ENCODE measurements around the gene CLIC4.
A peak's percentile ranks its signal among the peaks of the same experiment; 100 is the strongest.
"Not testable (repeated sequence)": the region's sequence is repeated elsewhere in the genome, so short reads cannot be mapped to it uniquely, and the experiment has no call there.

Gene CLIC4

DNA sequence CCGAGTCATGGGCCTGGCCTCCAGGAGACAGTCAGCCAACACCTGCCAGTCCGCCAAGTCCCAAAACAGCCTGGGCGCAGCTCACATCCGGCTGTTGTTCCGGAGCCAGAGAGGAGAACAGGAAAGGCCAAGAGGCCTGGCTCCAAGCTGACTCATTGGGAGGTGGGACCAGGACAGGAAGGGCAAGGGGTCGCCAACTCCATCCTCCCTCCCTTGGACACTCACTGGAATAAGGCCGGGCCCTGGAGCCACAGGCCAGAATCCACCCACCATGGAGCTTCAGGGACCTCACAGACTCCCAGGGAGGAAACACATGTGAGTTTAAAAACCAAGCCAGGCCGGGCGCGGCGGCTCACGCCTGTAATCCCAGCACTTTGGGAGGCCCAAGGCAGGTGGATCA lies 25.1 kb upstream of the CLIC4 start:
- DNase-seq, result no peak

DNA sequence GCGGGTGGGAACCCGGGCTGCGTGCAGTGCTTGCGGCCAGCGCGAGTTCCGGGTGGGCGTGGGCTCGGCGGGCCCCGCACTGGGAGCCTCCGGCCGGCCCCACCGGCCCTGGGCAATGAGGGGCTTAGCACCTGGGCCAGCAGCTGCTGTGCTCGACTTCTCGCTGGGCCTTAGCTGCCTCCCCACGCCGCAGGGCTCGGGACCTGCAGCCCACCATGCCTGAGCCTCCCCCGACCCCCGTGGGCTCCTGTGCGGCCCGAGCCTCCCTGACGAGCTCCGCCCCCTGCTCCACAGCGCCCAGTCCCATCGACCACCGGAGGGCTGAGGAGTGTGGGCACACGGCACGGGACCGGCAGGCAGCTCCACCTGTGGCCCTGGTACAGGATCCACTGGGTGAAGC lies 23.7 kb upstream of the CLIC4 start:
- no peak for DNase-seq

GRCh38 chr1:24722073-24723035 lies 22.9 kb upstream of the CLIC4 start:
- DNase-seq, result not testable (repeated sequence)

GRCh38 chr1:24724345-24725208 lies 20.7 kb upstream of the CLIC4 start:
- DNase-seq, result no peak

GRCh38 chr1:24725209-24725651 lies 20.0 kb upstream of the CLIC4 start:
- no peak for DNase-seq

GRCh38 chr1:24726741-24727140 lies 18.5 kb upstream of the CLIC4 start:
- DNase-seq, result no peak

GRCh38 chr1:24727501-24728216 lies 17.6 kb upstream of the CLIC4 start:
- no peak for DNase-seq

DNA sequence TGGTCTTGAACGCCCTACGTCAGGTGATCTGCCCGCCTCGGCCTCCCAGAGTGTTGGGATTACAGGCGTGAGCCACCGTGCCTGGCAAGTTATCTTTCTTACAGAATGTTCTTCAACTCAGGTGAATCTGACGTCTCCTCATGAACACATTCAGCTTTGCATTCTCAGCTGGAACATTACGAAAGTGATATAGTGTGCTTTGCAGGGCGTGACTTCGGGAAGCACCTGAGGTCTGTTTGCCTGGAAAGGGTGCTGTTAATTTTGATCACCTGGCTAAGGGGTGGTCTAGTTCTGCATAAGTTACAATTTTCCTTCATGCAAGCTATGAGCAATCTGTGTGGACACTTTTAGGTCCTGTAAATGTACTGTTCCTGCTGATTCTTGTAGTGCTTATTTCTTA lies 16.3 kb upstream of the CLIC4 start:
- DNase-seq, result no peak

GRCh38 chr1:24732186-24732885 lies 12.9 kb upstream of the CLIC4 start:
- no peak for DNase-seq

- DNase-seq, result not testable (repeated sequence)
Observed at GRCh38 chr1:24733342-24733741, 11.9 kb upstream of the CLIC4 start.

DNA sequence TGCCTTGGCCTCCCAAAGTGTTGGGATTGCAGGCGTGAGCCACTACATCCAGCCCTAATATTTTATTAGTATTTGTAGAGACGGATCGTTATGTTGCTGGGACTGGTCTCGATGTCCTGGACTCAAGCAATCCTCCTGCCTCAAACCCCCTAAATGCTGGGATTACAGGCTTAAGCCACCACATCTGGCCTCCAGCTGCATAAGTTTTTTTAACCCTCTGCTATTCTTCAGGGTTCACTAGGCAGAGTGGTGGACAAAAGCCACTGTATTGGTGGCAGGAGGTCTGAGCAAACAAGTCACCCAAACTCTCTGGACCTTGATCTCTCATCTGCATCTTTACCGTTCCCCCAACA lies 10.1 kb upstream of the CLIC4 start:
- no peak for DNase-seq

- DNase-seq, result no peak
Observed at GRCh38 chr1:24735509-24736375, 9.5 kb upstream of the CLIC4 start.

DNA sequence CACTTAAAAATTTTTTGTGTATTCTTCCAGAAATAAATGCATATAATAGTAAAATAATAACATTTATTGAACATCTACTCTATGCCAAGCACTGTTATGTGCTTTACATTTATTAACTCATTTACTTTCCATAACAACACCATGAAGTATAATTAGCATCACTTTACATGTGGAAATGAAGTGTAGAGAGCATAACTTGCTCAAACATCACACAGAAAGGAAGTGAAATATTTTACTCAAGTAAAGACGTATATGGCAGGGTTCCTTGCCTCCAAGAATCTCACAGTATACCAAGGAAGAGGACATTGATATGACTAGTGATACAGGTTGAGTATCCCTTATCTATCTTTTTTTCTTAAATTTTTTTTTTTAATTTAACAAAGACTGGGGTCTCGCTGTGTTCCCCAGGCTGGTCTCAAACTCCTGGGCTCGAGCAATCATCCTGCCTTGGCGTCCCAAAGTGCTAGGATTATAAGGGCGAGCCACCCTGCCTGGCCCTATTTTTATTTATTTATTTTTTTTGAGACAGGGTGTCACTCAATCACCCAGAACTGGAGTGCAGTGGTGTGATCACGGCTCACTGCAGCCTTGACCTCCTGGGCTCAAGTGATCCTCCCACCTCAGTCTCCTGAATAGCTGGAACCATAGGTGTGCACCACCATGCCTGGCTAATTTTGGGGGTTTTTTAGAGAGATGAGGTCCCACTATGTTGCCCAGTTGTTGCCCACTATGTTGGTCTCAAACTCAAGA lies 7.7 kb upstream of the CLIC4 start:
- DNase-seq, result no peak

DNA sequence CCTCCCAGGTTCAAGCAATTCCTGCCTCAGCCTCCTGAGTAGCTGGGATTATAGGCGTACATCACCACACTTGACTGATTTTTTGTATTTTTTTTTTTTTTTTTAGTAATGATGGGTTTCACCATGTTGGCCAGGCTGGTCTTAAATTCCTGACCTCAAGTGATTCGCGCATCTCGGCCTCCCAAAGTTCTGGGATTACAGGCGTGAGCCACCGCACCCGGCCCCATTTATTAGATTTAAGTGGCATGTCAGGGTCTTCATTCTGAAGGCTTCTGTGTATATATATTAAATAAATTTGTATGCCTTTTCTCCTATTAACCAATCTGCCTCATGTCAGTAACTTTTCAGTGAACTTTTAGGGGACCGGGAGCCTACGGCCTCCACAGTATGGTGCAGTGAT lies 6.0 kb upstream of the CLIC4 start:
- no peak for DNase-seq

DNA sequence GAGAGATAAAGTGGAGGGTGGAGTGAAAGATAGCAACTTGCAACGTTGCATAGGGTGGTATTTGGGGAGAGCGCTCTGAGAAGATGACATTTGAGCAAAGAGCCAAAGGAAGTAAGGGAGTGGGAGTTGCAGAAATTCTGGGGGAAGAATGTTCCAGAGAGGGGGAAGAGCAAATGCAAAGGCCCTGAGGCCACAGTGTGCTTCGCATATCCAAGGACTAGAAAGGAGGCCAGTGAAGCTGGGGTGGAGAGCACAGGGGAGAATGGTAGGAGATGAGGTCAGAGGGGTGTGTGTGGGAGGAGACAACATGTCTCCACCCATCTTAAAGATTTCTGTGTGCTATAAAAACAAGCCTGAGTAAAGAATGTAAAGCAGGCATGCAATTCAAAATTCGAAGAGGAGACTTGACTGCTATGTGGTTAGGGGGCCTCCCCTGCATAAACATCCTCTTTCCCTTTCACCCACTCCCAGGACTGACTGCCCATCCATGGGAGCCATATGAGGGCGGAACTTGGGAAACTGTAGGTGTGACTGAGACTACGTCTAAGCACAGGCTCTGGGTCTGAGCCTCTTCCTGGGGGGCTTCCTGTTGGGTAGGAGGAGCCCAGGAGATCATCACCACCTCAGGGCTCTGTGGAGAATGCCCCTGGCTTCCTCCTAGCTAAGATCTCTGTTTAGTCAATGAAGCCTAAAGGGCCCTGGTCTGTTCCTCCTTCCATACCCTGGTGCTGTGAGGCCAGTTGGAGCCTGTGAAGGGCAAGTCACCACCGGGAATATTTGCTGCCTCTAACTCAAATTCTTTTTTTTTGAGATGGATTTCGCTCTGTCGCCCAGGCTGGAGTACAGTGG lies 2.9 kb upstream of the CLIC4 start:
- no peak for DNase-seq

DNA sequence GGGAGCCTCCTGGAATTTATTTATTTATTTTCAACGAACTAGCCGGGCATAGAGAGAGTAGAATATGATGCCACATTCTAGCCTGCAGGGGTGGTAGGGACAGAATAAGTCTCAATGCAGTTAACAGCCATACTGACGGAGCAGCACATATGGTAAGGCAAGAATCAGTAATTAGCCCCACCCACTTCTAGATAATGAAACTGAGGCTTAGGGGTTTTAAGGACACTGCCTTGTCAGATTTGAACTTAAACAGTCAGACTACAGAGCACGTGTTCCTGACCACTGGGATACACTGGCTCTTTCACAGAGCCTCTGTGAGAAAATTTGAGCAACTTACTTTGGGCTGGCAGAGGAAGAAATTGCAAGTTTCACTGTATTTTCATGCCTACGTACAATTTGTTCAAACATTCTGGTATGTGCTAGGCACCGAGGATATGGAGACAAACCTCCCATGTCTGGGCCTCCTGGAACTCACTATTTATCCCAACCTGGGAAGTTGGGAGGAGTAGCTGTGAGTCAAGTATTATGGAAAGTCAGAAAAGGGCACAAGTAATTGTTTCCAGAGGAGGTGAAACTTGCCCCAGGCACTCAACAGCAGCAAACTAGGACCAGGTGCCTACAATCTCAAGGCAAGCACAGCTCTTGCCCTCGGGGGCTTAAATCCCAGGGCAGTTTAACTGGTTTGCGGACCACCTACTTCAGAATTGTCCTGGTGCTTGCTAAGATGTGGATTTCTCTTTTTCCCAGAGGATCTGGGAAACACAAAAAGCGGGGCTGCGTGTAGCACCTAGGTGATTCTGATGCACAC lies 1.6 kb upstream of the CLIC4 start:
- DNase-seq, result no peak

DNA sequence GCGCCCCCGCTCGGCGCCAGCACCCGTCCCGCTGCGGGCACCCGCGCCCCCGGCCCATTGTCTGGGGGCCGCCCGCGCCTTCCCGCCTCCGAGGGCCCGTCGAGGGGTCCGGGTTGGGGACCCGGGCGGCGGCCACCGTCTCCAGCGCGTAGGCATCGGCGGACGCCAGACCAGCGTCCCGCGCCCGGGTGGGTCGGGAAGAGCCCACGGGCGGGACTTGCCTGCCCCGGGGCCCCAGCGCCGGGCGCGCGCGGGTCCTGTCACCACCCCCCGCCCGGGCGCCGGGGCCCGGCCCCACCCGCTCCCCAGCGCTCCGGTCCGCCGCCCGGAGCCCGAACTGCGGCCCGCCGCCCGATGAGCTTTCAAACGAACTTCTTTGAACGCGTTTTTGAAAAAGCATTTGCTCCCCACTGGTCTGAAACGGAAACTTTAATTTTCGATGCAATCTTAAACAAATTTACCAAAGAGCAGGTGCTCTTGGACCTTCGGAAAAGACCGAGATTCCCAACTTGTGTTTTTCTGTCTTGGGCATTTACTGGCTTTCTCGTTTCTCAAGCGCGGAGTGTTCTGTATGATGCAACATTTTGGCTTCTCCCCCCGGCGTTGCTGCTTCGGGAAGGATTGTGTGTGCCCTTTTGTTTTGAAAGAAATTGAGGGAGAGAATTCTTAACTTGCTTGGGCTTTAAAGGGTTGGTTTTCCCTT lies 615 bp downstream of the CLIC4 start:
- peak; percentile 10 for DNase-seq
